ENCODE results near the gene TEKT3. TPM values are rescaled to one million over a fixed set of nuclear protein-coding genes. Genes with fewer than 3 reads are reported as not detected.
A peak's percentile ranks its signal among the peaks of the same experiment; 100 is the strongest.

Gene TEKT3
- total RNA-seq, 2 donors from 2014 or later, result 0.50 TPM; not detected in 1

GRCh38 chr17:15281909-15282308, 59.5 kb downstream of the TEKT3 start:
- H3K27me3 Mint-ChIP-seq (ENCODE audit: low read depth), result peaks cover 29% of the 10 kb centered on the region

GRCh38 chr17:15278924-15279477, 62.4 kb downstream of the TEKT3 start:
- H3K27ac Mint-ChIP-seq, result no peak overlapping the region
- peaks cover 33% of the 10 kb centered on the region for H3K27me3 Mint-ChIP-seq (ENCODE audit: low read depth)
- peaks cover 2 to 5% of the 10 kb centered on the region in 2 donors for H3K9me3 Mint-ChIP-seq
- no peak overlapping the region for H3K4me3 Mint-ChIP-seq
- ATAC-seq (replicated peaks in 1 of 2) (peak in 1 of 2 donors; percentile 51), DNase-seq (no peak)
- H3K36me3 Mint-ChIP-seq (ENCODE audit: insufficient read depth in 2 of 2), result peaks cover 5 to 14% of the 10 kb centered on the region in 2 donors
- H3K4me1 Mint-ChIP-seq (ENCODE audit: low read depth), result no peaks in the 10 kb centered on the region

More at GRCh38 chr17:15281909-15282308, 59.5 kb downstream of the TEKT3 start:
- peak; percentile 31 to 85 for ATAC-seq (replicated peaks in 1 of 2)
- H3K36me3 Mint-ChIP-seq (ENCODE audit: insufficient read depth in 2 of 2), result peaks cover 3 to 10% of the 10 kb centered on the region in 2 donors
- no peak overlapping the region for H3K4me3 Mint-ChIP-seq
- DNase-seq, result no peak
- H3K9me3 Mint-ChIP-seq, result peaks cover 0 to 4% of the 10 kb centered on the region in 2 donors
- H3K27ac Mint-ChIP-seq, result no peak overlapping the region
- no peaks in the 10 kb centered on the region for H3K4me1 Mint-ChIP-seq (ENCODE audit: low read depth)

GRCh38 chr17:15278380-15278779, 63.0 kb downstream of the TEKT3 start:
- Mint-ChIP-seq H3K27ac (no peak overlapping the region), H3K27me3 (ENCODE audit: low read depth) (peaks cover 28% of the 10 kb centered on the region), H3K9me3 (peaks cover 2 to 6% of the 10 kb centered on the region in 2 donors), H3K4me3 (peak overlapping the region in 1 of 2 donors; percentile 10), H3K4me1 (ENCODE audit: low read depth) (no peaks in the 10 kb centered on the region), H3K36me3 (ENCODE audit: insufficient read depth in 2 of 2) (peaks cover 3 to 13% of the 10 kb centered on the region in 2 donors)
- DNase-seq (no peak), ATAC-seq (replicated peaks in 1 of 2) (no peak)

GRCh38 chr17:15274017-15274416, 67.4 kb downstream of the TEKT3 start:
- ATAC-seq (replicated peaks in 1 of 2) (no peak), DNase-seq (no peak)
- H3K4me1 Mint-ChIP-seq (ENCODE audit: low read depth), result peaks cover 7% of the 10 kb centered on the region
- H3K27ac Mint-ChIP-seq, result no peak overlapping the region
- peaks cover 1 to 4% of the 10 kb centered on the region in 2 donors for H3K36me3 Mint-ChIP-seq (ENCODE audit: insufficient read depth in 2 of 2)
- no peak overlapping the region for H3K4me3 Mint-ChIP-seq
- peaks cover 23% of the 10 kb centered on the region for H3K27me3 Mint-ChIP-seq (ENCODE audit: low read depth)
- H3K9me3 Mint-ChIP-seq, result peaks cover 2 to 5% of the 10 kb centered on the region in 2 donors

DNA sequence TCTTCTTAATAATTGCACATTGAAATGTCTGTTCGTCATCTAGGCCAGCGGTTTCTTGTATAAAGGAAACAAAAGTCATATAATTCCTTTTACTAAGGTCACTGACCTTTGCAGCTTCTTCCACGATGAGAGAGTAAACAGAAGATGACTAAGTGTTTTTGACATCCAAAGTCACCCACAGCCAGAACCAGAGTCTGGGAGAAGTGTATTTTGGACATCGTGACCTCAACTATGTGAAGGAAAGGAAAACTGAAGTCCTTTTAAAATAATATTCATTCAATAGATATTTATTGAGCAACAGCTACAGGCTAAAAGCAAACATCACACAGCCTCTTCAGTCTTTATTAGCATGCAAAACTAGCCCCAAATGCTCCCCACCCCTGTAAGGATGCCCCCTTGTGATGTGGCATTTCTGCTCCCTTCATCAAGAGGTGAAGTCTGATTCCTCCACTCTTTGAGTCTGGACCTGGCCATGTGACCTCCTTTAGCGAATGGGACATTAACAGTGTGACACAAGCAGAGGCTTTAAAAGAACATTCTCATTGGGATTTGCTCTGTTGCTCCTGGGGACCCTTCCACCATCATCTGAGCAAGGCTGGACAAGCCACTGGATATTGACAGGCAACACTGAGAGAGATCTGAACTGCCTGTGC, 68.1 kb downstream of the TEKT3 start:
- H3K9me3 Mint-ChIP-seq, result peaks cover 2 to 5% of the 10 kb centered on the region in 2 donors
- no peak overlapping the region for H3K27ac Mint-ChIP-seq
- DNase-seq (no peak), ATAC-seq (replicated peaks in 1 of 2) (no peak)
- no peak overlapping the region for H3K4me3 Mint-ChIP-seq
- peaks cover 30% of the 10 kb centered on the region for H3K27me3 Mint-ChIP-seq (ENCODE audit: low read depth)
- H3K4me1 Mint-ChIP-seq (ENCODE audit: low read depth), result peaks cover 7% of the 10 kb centered on the region
- peaks cover 1 to 4% of the 10 kb centered on the region in 2 donors for H3K36me3 Mint-ChIP-seq (ENCODE audit: insufficient read depth in 2 of 2)

DNA sequence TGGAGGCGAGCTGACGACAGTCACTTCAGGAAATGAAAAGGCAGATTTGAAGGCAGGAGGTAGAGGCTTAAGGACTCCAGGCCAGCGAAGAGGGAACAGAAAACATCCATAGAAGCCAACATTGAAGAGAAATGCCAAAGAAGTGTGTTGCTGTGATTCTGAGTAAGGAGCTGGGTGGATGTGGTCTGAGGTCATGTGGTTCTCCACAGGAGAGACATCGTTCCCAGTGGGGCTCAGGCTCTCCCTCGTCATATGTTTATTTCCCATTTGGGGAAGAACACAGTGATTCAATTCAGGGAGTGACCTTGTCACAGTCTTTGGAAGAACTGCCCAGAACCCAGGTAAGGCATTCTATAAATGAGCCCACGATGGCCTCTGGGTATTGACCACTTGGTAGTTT, 69.7 kb downstream of the TEKT3 start:
- H3K27me3 Mint-ChIP-seq (ENCODE audit: low read depth), result peaks cover 45% of the 10 kb centered on the region
- H3K36me3 Mint-ChIP-seq (ENCODE audit: insufficient read depth in 2 of 2), result peaks cover 1 to 4% of the 10 kb centered on the region in 2 donors
- ATAC-seq (replicated peaks in 1 of 2), result no peak
- peaks cover 7% of the 10 kb centered on the region for H3K4me1 Mint-ChIP-seq (ENCODE audit: low read depth)
- peaks cover 2 to 5% of the 10 kb centered on the region in 2 donors for H3K9me3 Mint-ChIP-seq
- no peak for DNase-seq
- H3K4me3 Mint-ChIP-seq, result no peak overlapping the region
- no peak overlapping the region for H3K27ac Mint-ChIP-seq

GRCh38 chr17:15270628-15271381, 70.6 kb downstream of the TEKT3 start:
- peak; percentile 41 to 67 for ATAC-seq (replicated peaks in 1 of 2)
- H3K4me1 Mint-ChIP-seq (ENCODE audit: low read depth), result peaks cover 7% of the 10 kb centered on the region
- peak in 1 of 2 donors; percentile 24 for DNase-seq
- H3K9me3 Mint-ChIP-seq, result peaks cover 0 to 3% of the 10 kb centered on the region in 2 donors
- peaks cover 1 to 2% of the 10 kb centered on the region in 2 donors for H3K36me3 Mint-ChIP-seq (ENCODE audit: insufficient read depth in 2 of 2)
- no peak overlapping the region for H3K27ac Mint-ChIP-seq
- peaks cover 48% of the 10 kb centered on the region for H3K27me3 Mint-ChIP-seq (ENCODE audit: low read depth)
- peak overlapping the region in 1 of 2 donors; percentile 20 for H3K4me3 Mint-ChIP-seq

GRCh38 chr17:15269780-15270089, 71.7 kb downstream of the TEKT3 start:
- Mint-ChIP-seq H3K4me1 (ENCODE audit: low read depth) (peaks cover 7% of the 10 kb centered on the region), H3K36me3 (ENCODE audit: insufficient read depth in 2 of 2) (peaks cover 1 to 2% of the 10 kb centered on the region in 2 donors), H3K9me3 (peaks cover 0 to 3% of the 10 kb centered on the region in 2 donors), H3K27ac (no peak overlapping the region), H3K4me3 (no peak overlapping the region), H3K27me3 (ENCODE audit: low read depth) (peaks cover 59% of the 10 kb centered on the region)
- no peak for DNase-seq
- ATAC-seq (replicated peaks in 1 of 2), result no peak

GRCh38 chr17:15269087-15269779, 72.2 kb downstream of the TEKT3 start:
- Mint-ChIP-seq H3K27me3 (ENCODE audit: low read depth) (peaks cover 63% of the 10 kb centered on the region), H3K9me3 (peaks cover 0 to 3% of the 10 kb centered on the region in 2 donors), H3K4me3 (no peak overlapping the region), H3K4me1 (ENCODE audit: low read depth) (peaks cover 7% of the 10 kb centered on the region), H3K27ac (no peak overlapping the region), H3K36me3 (ENCODE audit: insufficient read depth in 2 of 2) (no peaks in the 10 kb centered on the region)
- ATAC-seq (replicated peaks in 1 of 2) (no peak), DNase-seq (no peak)

GRCh38 chr17:15268461-15268860, 72.9 kb downstream of the TEKT3 start:
- H3K4me1 Mint-ChIP-seq (ENCODE audit: low read depth), result peaks cover 7% of the 10 kb centered on the region
- ATAC-seq (replicated peaks in 1 of 2) (no peak), DNase-seq (no peak)
- H3K4me3 Mint-ChIP-seq, result no peak overlapping the region
- peaks cover 63% of the 10 kb centered on the region for H3K27me3 Mint-ChIP-seq (ENCODE audit: low read depth)
- peaks cover 0 to under 1% of the 10 kb centered on the region in 2 donors for H3K9me3 Mint-ChIP-seq
- H3K27ac Mint-ChIP-seq, result no peak overlapping the region
- no peaks in the 10 kb centered on the region for H3K36me3 Mint-ChIP-seq (ENCODE audit: insufficient read depth in 2 of 2)

DNA sequence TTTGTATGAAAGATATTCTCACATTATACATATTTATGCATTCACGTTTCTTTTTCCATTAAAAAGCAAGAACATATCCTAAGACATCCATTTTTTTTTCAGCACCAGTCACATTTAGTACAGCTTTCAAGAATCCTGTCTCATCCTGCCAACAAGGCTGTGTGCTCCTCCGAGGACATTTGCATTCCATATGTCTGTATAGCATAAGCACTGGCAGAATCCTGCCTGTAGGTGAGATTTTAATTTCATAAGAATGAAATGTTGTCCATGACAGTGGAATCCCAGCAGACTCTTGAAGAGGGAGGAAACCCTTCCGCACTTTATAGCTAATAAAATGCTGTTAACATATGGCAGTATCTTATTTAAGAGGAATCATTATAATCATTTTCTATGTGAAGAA, 73.4 kb downstream of the TEKT3 start:
- Mint-ChIP-seq H3K27ac (no peak overlapping the region), H3K4me3 (no peak overlapping the region), H3K9me3 (no peaks in the 10 kb centered on the region), H3K36me3 (ENCODE audit: insufficient read depth in 2 of 2) (no peaks in the 10 kb centered on the region), H3K4me1 (ENCODE audit: low read depth) (peaks cover 7% of the 10 kb centered on the region), H3K27me3 (ENCODE audit: low read depth) (peaks cover 65% of the 10 kb centered on the region)
- no peak for DNase-seq
- ATAC-seq (replicated peaks in 1 of 2), result no peak

- Mint-ChIP-seq H3K27me3 (ENCODE audit: low read depth) (peaks cover 68% of the 10 kb centered on the region), H3K36me3 (ENCODE audit: insufficient read depth in 2 of 2) (no peaks in the 10 kb centered on the region), H3K4me1 (ENCODE audit: low read depth) (peaks cover 17% of the 10 kb centered on the region), H3K4me3 (no peak overlapping the region), H3K27ac (no peak overlapping the region), H3K9me3 (no peaks in the 10 kb centered on the region)
- DNase-seq (no peak), ATAC-seq (replicated peaks in 1 of 2) (no peak)
Measured at GRCh38 chr17:15266325-15267125, 74.9 kb downstream of the TEKT3 start.

All from activated T-cell treated with anti-CD3 and anti-CD28 coated beads, Interleukin-2, amount 50 U/mL, for 72 hours (primary cell).